Fibroblast of pulmonary artery (primary cell): ENCODE results near the gene NEDD4L.
"Not testable (repeated sequence)": the region's sequence is repeated elsewhere in the genome, so short reads cannot be mapped to it uniquely, and the experiment has no call there.

Source experiments
- DNase-seq: peaks from one replicate; pipeline ENCODE4 v3.0.0-alpha.2; 2010; ENCODE audit warnings: low read depth
- H3K4me3 ChIP-seq: replicated peaks from 2 replicates; pipeline ENCODE4 v1.5.1; 2011; ENCODE audit warnings: low read depth, mild to moderate bottlenecking, control low read depth, low read length, moderate library complexity
- CTCF ChIP-seq: IDR thresholded peaks from 2 replicates; pipeline ENCODE4 v1.5.1; 2011; ENCODE audit warnings: mild to moderate bottlenecking, control low read depth, low read length, inconsistent platforms; ENCODE audit errors: missing control alignments

The NEDD4L gene

GRCh38 chr18:58370038-58370580 lies 326.1 kb downstream of the NEDD4L start:
- TF ChIP-seq CTCF: no peak
- H3K4me3 ChIP-seq: no peak overlapping the region
- DNase-seq: no peak

DNA sequence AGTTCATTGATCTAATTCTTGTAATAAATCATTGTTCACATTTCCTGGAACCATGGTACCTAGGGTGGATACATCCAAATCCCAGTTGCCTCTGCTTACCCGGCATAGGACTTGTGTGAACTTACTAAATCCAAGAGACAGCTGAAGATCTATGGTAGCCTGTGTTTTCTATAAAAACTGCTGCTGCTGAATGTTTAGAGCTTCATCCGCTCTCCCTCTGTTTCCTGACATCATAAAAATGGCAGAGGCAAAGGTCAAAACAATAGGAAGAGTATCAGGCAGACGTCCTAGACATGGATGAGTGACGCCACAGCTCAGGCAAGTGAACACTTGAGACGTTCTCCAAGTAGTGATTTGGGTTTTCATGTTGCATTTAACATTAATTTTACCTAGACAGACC lies 326.6 kb downstream of the NEDD4L start:
- no peak for DNase-seq
- H3K4me3 ChIP-seq: no peak overlapping the region
- TF ChIP-seq CTCF: no peak

GRCh38 chr18:58373481-58373880 lies 329.5 kb downstream of the NEDD4L start:
- H3K4me3 ChIP-seq: no peak overlapping the region
- no peak for DNase-seq
- no peak for TF ChIP-seq CTCF

GRCh38 chr18:58375051-58375450 lies 331.0 kb downstream of the NEDD4L start:
- H3K4me3 ChIP-seq: no peak overlapping the region
- DNase-seq: no peak
- TF ChIP-seq CTCF: no peak

GRCh38 chr18:58378411-58379379 lies 334.7 kb downstream of the NEDD4L start:
- no peak for DNase-seq
- no peak for TF ChIP-seq CTCF
- no peak overlapping the region for H3K4me3 ChIP-seq

GRCh38 chr18:58379443-58379842 lies 335.4 kb downstream of the NEDD4L start:
- no peak for TF ChIP-seq CTCF

DNA sequence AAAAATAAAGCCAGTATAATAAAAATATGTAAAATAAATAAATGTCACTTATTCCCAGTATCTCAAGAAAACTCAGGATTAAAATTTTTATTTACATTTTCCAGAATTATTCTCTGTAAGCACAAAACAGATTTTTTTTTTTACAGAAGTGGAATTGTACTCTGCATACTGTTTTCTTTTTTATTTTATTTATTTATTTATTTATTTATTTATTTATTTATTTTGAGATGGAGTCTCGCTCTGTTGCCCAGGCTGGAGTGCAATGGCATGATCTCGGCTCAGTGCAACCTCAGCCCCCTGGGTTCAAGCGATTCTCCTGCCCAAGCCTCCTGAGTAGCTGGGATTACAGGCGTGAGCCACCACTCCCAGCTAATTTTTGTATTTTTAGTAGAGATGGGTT lies 336.1 kb downstream of the NEDD4L start:
- not testable (repeated sequence) for DNase-seq, H3K4me3 ChIP-seq

More at GRCh38 chr18:58379443-58379842, 335.4 kb downstream of the NEDD4L start:
- no peak overlapping the region for H3K4me3 ChIP-seq
- no peak for DNase-seq
